ENCODE data around the gene OR10K1. TPM values are rescaled to one million over a fixed set of nuclear protein-coding genes. Genes with fewer than 3 reads are reported as not detected.
"Not testable (repeated sequence)": the region's sequence is repeated elsewhere in the genome, so short reads cannot be mapped to it uniquely, and the experiment has no call there.

Gene OR10K1, protein sequence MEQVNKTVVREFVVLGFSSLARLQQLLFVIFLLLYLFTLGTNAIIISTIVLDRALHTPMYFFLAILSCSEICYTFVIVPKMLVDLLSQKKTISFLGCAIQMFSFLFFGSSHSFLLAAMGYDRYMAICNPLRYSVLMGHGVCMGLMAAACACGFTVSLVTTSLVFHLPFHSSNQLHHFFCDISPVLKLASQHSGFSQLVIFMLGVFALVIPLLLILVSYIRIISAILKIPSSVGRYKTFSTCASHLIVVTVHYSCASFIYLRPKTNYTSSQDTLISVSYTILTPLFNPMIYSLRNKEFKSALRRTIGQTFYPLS
- total RNA-seq, result not detected in 2 replicates

DNA sequence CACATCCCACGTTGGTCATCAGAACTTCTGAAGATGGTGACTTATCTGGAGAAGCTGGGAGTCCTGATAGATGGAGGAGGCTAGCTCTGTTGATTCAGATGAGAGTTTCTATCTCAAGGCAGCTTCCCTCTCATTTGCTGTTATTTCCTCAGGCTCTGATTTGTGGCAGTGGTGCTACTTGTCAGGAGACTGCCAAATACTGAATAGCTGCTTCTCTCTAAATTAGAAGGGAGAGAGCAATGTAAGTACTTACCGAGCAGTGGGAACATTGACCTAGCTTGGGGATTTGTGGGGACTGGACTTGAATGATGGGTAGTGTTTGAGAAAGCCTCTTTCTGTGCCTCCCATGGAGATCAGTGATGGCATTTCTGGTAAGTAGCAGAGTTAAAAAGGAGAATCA is at the start of gene OR10K1:
OR10K1 (plus strand) TSS at position 301 of the 400 bp plus-strand sequence. CDS start 3,728 bp downstream, outside the sequence.
- TF ChIP-seq CTCF (IDR thresholded peaks at IDR 0.05; ENCODE audit: insufficient read depth, low read depth, low read length), result no peak
- H3K4me3 ChIP-seq (ENCODE audit: low read depth, low read length), result no peak within 1 kb of the TSS
- DNase-seq (ENCODE audit: low read depth), result no peak

- H3K4me3 ChIP-seq (ENCODE audit: low read depth, low read length), result no peak overlapping the region
- no peak for DNase-seq (ENCODE audit: low read depth)
- TF ChIP-seq CTCF (IDR thresholded peaks at IDR 0.05; ENCODE audit: insufficient read depth, low read depth, low read length), result no peak
Observed at GRCh38 chr1:158414651-158415345, 46.8 kb upstream of the OR10K1 start.

DNA sequence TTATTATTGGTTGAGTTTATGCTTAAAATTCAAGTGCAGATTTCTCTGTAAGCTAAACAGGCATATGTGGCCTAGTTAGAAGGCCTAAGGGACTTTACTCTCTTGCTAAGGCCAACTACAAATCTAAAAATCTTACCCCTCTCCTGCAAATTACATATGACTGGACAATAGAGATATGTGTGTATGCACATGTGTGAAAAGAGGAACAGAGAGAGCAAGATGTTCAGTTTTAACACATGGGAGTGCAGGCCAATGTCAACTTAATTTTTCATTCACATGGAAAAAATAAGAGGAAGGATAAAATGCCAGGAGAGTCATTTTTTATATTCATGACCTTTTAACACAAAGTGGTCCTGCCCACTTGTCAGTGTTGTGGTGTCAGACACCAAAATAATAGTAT is 44.0 kb upstream of the OR10K1 start:
- TF ChIP-seq CTCF (IDR thresholded peaks at IDR 0.05; ENCODE audit: insufficient read depth, low read depth, low read length), result no peak
- DNase-seq (ENCODE audit: low read depth), result no peak
- no peak overlapping the region for H3K4me3 ChIP-seq (ENCODE audit: low read depth, low read length)

DNA sequence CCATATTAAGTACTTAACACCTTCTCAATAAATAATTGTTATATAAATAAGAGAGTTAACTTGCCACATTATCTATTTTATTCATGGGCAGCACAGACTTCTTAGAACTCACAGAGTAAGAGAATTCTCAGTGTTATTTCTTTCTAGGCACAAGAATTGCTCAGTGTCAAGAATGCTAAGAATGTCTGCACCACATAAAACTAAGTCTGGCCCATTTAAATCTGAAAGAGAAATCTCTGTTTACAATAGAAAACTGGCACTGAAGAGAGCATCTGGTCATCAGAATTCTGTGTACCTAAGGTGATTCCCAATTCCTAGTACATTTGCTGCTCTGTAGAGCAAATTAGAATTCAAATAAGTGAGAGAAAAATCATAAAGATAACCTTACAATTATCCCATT is 39.4 kb upstream of the OR10K1 start:
- no peak for DNase-seq (ENCODE audit: low read depth)
- H3K4me3 ChIP-seq (ENCODE audit: low read depth, low read length), result no peak overlapping the region
- TF ChIP-seq CTCF (IDR thresholded peaks at IDR 0.05; ENCODE audit: insufficient read depth, low read depth, low read length), result no peak

DNA sequence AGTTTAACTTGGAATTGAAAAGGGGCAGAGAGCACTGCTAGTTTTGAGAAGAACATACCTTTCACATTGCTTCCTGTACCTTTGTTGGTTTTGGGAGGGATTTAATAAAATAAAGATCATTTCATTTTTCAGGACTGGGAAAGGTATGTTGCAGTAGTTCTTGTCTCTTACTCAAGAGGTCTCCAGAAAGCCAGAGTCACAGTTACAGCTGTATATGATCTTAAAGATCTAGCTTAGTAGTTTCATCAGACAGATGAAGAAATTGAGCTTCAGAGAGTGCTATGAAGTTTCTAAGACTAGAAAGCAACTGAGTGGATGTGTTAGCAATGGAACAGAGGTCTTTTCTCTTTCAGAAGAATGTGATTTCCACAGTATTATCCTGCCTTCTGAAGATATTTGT is 36.6 kb upstream of the OR10K1 start:
- DNase-seq (ENCODE audit: low read depth), result no peak
- no peak for TF ChIP-seq CTCF (IDR thresholded peaks at IDR 0.05; ENCODE audit: insufficient read depth, low read depth, low read length)
- no peak overlapping the region for H3K4me3 ChIP-seq (ENCODE audit: low read depth, low read length)

GRCh38 chr1:158426137-158426536 is 35.5 kb upstream of the OR10K1 start, which contains the start of gene OR10K2:
Gene OR10K2 (minus strand): TSS chr1:158426237. CDS start chr1:158420866, 5,371 bp downstream.
- no peak within 1 kb of the TSS for H3K4me3 ChIP-seq (ENCODE audit: low read depth, low read length)
- no peak for DNase-seq (ENCODE audit: low read depth)
- TF ChIP-seq CTCF (IDR thresholded peaks at IDR 0.05; ENCODE audit: insufficient read depth, low read depth, low read length), result no peak

DNA sequence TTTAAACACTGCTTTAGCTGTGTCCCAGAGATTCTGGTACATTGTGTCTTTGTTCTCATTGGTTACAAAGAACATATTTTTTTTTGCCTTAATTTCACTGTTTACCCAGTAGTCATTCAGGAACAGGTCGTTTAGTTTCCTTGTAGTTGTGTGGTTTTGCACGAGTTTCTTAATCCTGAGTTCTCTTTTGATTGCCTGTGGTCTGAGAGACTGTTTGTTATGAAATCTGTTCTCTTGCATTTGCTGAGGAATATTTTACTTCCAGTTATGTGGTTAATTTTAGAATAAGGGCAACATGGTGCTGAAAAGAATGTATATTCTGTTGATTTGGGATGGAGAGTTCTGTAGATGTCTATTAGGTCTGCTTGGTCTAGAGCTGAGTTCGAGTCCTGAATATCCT is 31.5 kb upstream of the OR10K1 start:
- not testable (repeated sequence) for DNase-seq (ENCODE audit: low read depth); H3K4me3 ChIP-seq (ENCODE audit: low read depth, low read length)

All from fibroblast of villous mesenchyme (primary cell).